ENCODE results near the gene ACTL6B. TPM values are rescaled to one million over a fixed set of nuclear protein-coding genes. Genes with fewer than 3 reads are reported as not detected.

Gene ACTL6B
- total and polyA plus RNA-seq, 2 of the 8 experiments (the other 6 are each of a cell fraction or from before 2014, with no cell fraction given) = 2.1 to 4.5 TPM

GRCh38 chr7:100595188-100595587 lies 61.1 kb downstream of the ACTL6B start:
- ChIA-PET POLR2A (ENCODE audit: partially characterized antibody) (interaction anchor here (1.2 to 6.6 kb wide), 6 partner anchors 8 to 166 kb away, joined by 4 to 67 read pairs (median 6); partner anchors contain the start of genes FBXO24, LRCH4, MEPCE and ZCWPW1), CTCF (ENCODE audit: partially characterized antibody) (interaction anchor here (0.8 to 1.4 kb wide), 5 partner anchors 24 to 186 kb away, joined by 3 to 4 read pairs (median 4); no protein-coding TSS in a partner anchor)
- no peak overlapping the region for H3K4me3 ChIP-seq (ENCODE audit: extremely low read depth in 1 of 4, insufficient read depth in 2 of 4, low read depth in 3 of 4, low read length in 4 of 4)
- TF ChIP-seq SAP30 (IDR thresholded peaks at IDR 0.05; ENCODE audit: insufficient read depth, insufficient replicate concordance, low read length) = no peak
- TF ChIP-seq KDM5A (IDR thresholded peaks at IDR 0.05; ENCODE audit: low read length) = no peak
- no peak for TF ChIP-seq CREB1 (IDR thresholded peaks at IDR 0.05)
- TF ChIP-seq CHD1 (IDR thresholded peaks at IDR 0.05; ENCODE audit: low read depth, low read length) = no peak
- TF ChIP-seq, protein P1, sequence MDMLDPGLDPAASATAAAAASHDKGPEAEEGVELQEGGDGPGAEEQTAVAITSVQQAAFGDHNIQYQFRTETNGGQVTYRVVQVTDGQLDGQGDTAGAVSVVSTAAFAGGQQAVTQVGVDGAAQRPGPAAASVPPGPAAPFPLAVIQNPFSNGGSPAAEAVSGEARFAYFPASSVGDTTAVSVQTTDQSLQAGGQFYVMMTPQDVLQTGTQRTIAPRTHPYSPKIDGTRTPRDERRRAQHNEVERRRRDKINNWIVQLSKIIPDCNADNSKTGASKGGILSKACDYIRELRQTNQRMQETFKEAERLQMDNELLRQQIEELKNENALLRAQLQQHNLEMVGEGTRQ (IDR thresholded peaks at IDR 0.05; ENCODE audit: low read length) = no peak
- no peak for TF ChIP-seq RAD21 (IDR thresholded peaks at IDR 0.05 in 1 of 2, conservative IDR thresholded peaks at IDR 0.05 in 1 of 2; ENCODE audit: low read depth in 2 of 2, low read length in 2 of 2)
- TF ChIP-seq EP300 (IDR thresholded peaks at IDR 0.05; ENCODE audit: borderline replicate concordance in 1 of 2, low read depth in 2 of 2, low read length in 2 of 2) = no peak
- no peak for TF ChIP-seq ASH2L (IDR thresholded peaks at IDR 0.05; ENCODE audit: low read length)
- no peak for TF ChIP-seq EGR1 (IDR thresholded peaks at IDR 0.05; ENCODE audit: borderline replicate concordance, low read depth, low read length)
- no peak for TF ChIP-seq MAFK (IDR thresholded peaks at IDR 0.05; ENCODE audit: low read depth, low read length)
- TF ChIP-seq SUZ12 (IDR thresholded peaks at IDR 0.05; ENCODE audit: low read length) = no peak

More at GRCh38 chr7:100595188-100595587, 61.1 kb downstream of the ACTL6B start:
- H3K4me2 ChIP-seq (ENCODE audit: insufficient read depth in 1 of 2, low read depth in 2 of 2, low read length in 2 of 2) = no peak overlapping the region
- H3K4ac ChIP-seq (replicated peaks; ENCODE audit: insufficient read length, low read depth, low read length) = no peak overlapping the region
- no peak overlapping the region for H4K91ac ChIP-seq (replicated peaks; ENCODE audit: insufficient read length, low read length)
- H2AK5ac ChIP-seq (ENCODE audit: low read depth, low read length) = no peak overlapping the region
- H2AFZ ChIP-seq (ENCODE audit: low read length) = no peak overlapping the region
- no peak overlapping the region for H2BK15ac ChIP-seq (ENCODE audit: low read length)
- no peak for DNase-seq (ENCODE audit: low read depth in 1 of 2, low spot score in 2 of 2)
- no peak overlapping the region for H3K27ac ChIP-seq (ENCODE audit: low read depth, low read length)
- H3K56ac ChIP-seq (replicated peaks; ENCODE audit: insufficient read length, low read depth, low read length) = no peak overlapping the region
- no peak overlapping the region for H4K8ac ChIP-seq (ENCODE audit: extremely low read depth, insufficient read depth, low read length)
- H3K18ac ChIP-seq (ENCODE audit: extremely low read depth, low read length) = no peak overlapping the region
- peaks cover 0 to 6% (median 3%) of the 10 kb centered on the region in 4 experiments; a peak in 4 of 8 replicates for H3K36me3 ChIP-seq (ENCODE audit: control insufficient read depth in 2 of 4, insufficient read depth in 4 of 4, low read length in 3 of 4)
- H4K20me1 ChIP-seq (replicated peaks in 1 of 2; ENCODE audit: control insufficient read depth in 1 of 2, insufficient read depth in 2 of 2, low read length in 2 of 2) = peaks cover 0 to 7% of the 10 kb centered on the region in 2 experiments
- WGBS, 2 experiments (ENCODE audit: extremely low coverage in 1 of 2, insufficient coverage in 1 of 2, insufficient read length in 1 of 2, insufficient replicate concordance in 2 of 2, low coverage in 1 of 2, low lambda C conversion rate in 2 of 2, missing lambda C conversion rate in 1 of 2) = 92% methylated on average over 7 of the region's 7 CpGs; no CpG with 5 or more reads in 1 of the 2 experiments
- no peak overlapping the region for H3K9ac ChIP-seq (replicated peaks in 1 of 4; ENCODE audit: extremely low read depth in 1 of 4, low read depth in 3 of 4, low read length in 3 of 4)
- H3K79me1 ChIP-seq (ENCODE audit: low read depth, low read length) = no peaks in the 10 kb centered on the region
- no peak for FAIRE-seq
- peaks cover 0 to 4% (median under 1%) of the 10 kb centered on the region in 4 experiments; a peak in 1 of 7 replicates for H3K4me1 ChIP-seq (replicated peaks in 1 of 4; ENCODE audit: control insufficient read depth in 3 of 4, insufficient read depth in 4 of 4, low read length in 3 of 4)
- peaks cover 0 to 2% (median under 1%) of the 10 kb centered on the region in 4 experiments; a peak in 4 of 7 replicates for H3K27me3 ChIP-seq (replicated peaks in 1 of 4; ENCODE audit: control insufficient read depth in 3 of 4, extremely low read depth in 1 of 4, insufficient read depth in 3 of 4, low read length in 3 of 4)
- H2BK20ac ChIP-seq (ENCODE audit: low read length) = no peak overlapping the region
- H3K23me2 ChIP-seq (ENCODE audit: low read depth, low read length) = no peaks in the 10 kb centered on the region
- no peak overlapping the region for H2BK5ac ChIP-seq (ENCODE audit: low read depth, low read length)
- no peak overlapping the region for H2BK12ac ChIP-seq (ENCODE audit: low read depth, low read length)
- H2BK120ac ChIP-seq (replicated peaks; ENCODE audit: low read depth, low read length) = no peak overlapping the region
- H4K5ac ChIP-seq (ENCODE audit: insufficient read length, low read depth, low read length) = no peak overlapping the region
- H3K14ac ChIP-seq (ENCODE audit: insufficient read length) = no peak overlapping the region
- no peaks in the 10 kb centered on the region for H3K9me3 ChIP-seq (ENCODE audit: insufficient read depth in 2 of 2, low read depth in 1 of 2, low read length in 1 of 2)
- H3K79me2 ChIP-seq (ENCODE audit: control insufficient read depth in 1 of 2, insufficient read depth in 2 of 2, low read length in 2 of 2) = no peaks in the 10 kb centered on the region
- no peak overlapping the region for H3K23ac ChIP-seq (ENCODE audit: insufficient read length)

Measured in H1 (cell line).